NCI-H2081 treated with DMSO at 0.1 percent for 48 hours (cell line): Measurements from ENCODE around the gene ATXN2L.
"Not testable (repeated sequence)": the region's sequence is repeated elsewhere in the genome, so short reads cannot be mapped to it uniquely, and the experiment has no call there.

Source experiments
- DNase-seq: peaks from one replicate; lab custom pipeline; 2025; lab: John Stamatoyannopoulos, UW

Gene ATXN2L

GRCh38 chr16:28822520-28823290, at the start of gene ATXN2L:
Gene ATXN2L, plus strand, starts transcription at chr16:28822999. Its CDS starts 261 bp downstream, at chr16:28823260.
- DNase-seq: peak; percentile 66

GRCh38 chr16:28781697-28782096, 41.1 kb upstream of the ATXN2L start:
- not testable (repeated sequence) for DNase-seq

GRCh38 chr16:28782357-28782756, 40.4 kb upstream of the ATXN2L start:
- not testable (repeated sequence) for DNase-seq

GRCh38 chr16:28802235-28803019, 20.4 kb upstream of the ATXN2L start:
- not testable (repeated sequence) for DNase-seq

- DNase-seq: not testable (repeated sequence)
These were observed 15.2 kb upstream of the ATXN2L start for GRCh38 chr16:28807445-28808120.

- DNase-seq: no peak
These were observed 2.8 kb upstream of the ATXN2L start for GRCh38 chr16:28820016-28820415.

GRCh38 chr16:28820546-28820945, 2.3 kb upstream of the ATXN2L start:
- DNase-seq: not testable (repeated sequence)

- no peak for DNase-seq
These were observed 802 bp upstream of the ATXN2L start for GRCh38 chr16:28821874-28822519.

GRCh38 chr16:28823291-28823872, 583 bp downstream of the ATXN2L start:
- no peak for DNase-seq

GRCh38 chr16:28823873-28824716, 1.3 kb downstream of the ATXN2L start:
- DNase-seq: peak; percentile 37

GRCh38 chr16:28824717-28824973, 1.8 kb downstream of the ATXN2L start:
- no peak for DNase-seq

- DNase-seq: no peak
These were observed 3.3 kb downstream of the ATXN2L start for GRCh38 chr16:28826141-28826540.

GRCh38 chr16:28829747-28830146, 6.9 kb downstream of the ATXN2L start:
- no peak for DNase-seq

- DNase-seq: no peak
These were observed 7.7 kb downstream of the ATXN2L start for GRCh38 chr16:28830531-28830930.

- no peak for DNase-seq
These were observed 11.6 kb downstream of the ATXN2L start for GRCh38 chr16:28834349-28834748.

GRCh38 chr16:28834873-28835863, 12.4 kb downstream of the ATXN2L start:
- no peak for DNase-seq

GRCh38 chr16:28835864-28836760, 13.3 kb downstream of the ATXN2L start:
- DNase-seq: no peak

GRCh38 chr16:28836761-28837064, 13.9 kb downstream of the ATXN2L start:
- DNase-seq: no peak
